Prostate gland (tissue), 2 donors: ENCODE results near the gene PLEKHA3.

Experiments used
- CTCF ChIP-seq, 4 experiments: fragments of 200-600 bp in 2 of 4; fragments of 450-650 bp in 2 of 4; sonication (generic) in 2 of 4; IDR thresholded peaks; 1 replicate in 3 of 4; 2 replicates in 1 of 4; pipeline ENCODE4 v1.5.1; 2016 to 2019; ENCODE audit warnings: antibody characterized with exemption in 4 of 4, mild to moderate bottlenecking in 2 of 4, moderate library complexity in 2 of 4
- POLR2AphosphoS5 ChIP-seq: sonication (generic); formaldehyde crosslinking; IDR thresholded peaks from one replicate; pipeline ENCODE4 v1.6.1; 2017; ENCODE audit warnings: antibody characterized with exemption

GRCh38 chr2:178522950-178523595 lies 42.8 kb downstream of the PLEKHA3 start:
- TF ChIP-seq CTCF (IDR thresholded peaks at IDR 0.05) = peak in 3 of 4 experiments; percentile 45 to 79 (median 77)
- TF ChIP-seq POLR2AphosphoS5 = peak; percentile 80
